ENCODE measurements around the gene KSR1.
A peak's percentile ranks its signal among the peaks of the same experiment; 100 is the strongest.
"Not testable (repeated sequence)": the region's sequence is repeated elsewhere in the genome, so short reads cannot be mapped to it uniquely, and the experiment has no call there.

The KSR1 gene

GRCh38 chr17:27455914-27456680, at the start of gene KSR1:
KSR1 (plus strand) TSS chr17:27456448; CDS start chr17:27456644, 196 bp downstream.
- in situ Hi-C loops (cut with HindIII; ENCODE audit: low pct_unique_long_range_greater_than_20kb, low sequenced_read_pairs): no loop called here
- peak; percentile 80 to 92 for DNase-seq (ENCODE audit: low read depth in 1 of 2, low spot score in 1 of 2)

GRCh38 chr17:27407916-27408864, 48.1 kb upstream of the KSR1 start:
- DNase-seq (ENCODE audit: low read depth in 1 of 2, low spot score in 1 of 2): peak in 1 of 2 experiments; percentile 12
- in situ Hi-C loops (cut with HindIII; ENCODE audit: low pct_unique_long_range_greater_than_20kb, low sequenced_read_pairs): no loop called here
- no peak for TF ChIP-seq JUND (IDR thresholded peaks at IDR 0.05; ENCODE audit: low read depth)

More at GRCh38 chr17:27455914-27456680, at the start of gene KSR1:
- no peak for TF ChIP-seq JUND (IDR thresholded peaks at IDR 0.05; ENCODE audit: low read depth)

- TF ChIP-seq JUND (IDR thresholded peaks at IDR 0.05; ENCODE audit: low read depth): no peak
- no peak for DNase-seq (ENCODE audit: low read depth in 1 of 2, low spot score in 1 of 2)
- in situ Hi-C loops (cut with HindIII; ENCODE audit: low pct_unique_long_range_greater_than_20kb, low sequenced_read_pairs): no loop called here
Measured at GRCh38 chr17:27408891-27409290, 47.4 kb upstream of the KSR1 start.

- DNase-seq (ENCODE audit: low read depth in 1 of 2, low spot score in 1 of 2); in situ Hi-C loops (cut with HindIII; ENCODE audit: low pct_unique_long_range_greater_than_20kb, low sequenced_read_pairs): not testable (repeated sequence)
Measured at GRCh38 chr17:27412158-27412557, 44.1 kb upstream of the KSR1 start.

- in situ Hi-C loops (cut with HindIII; ENCODE audit: low pct_unique_long_range_greater_than_20kb, low sequenced_read_pairs): no loop called here
- TF ChIP-seq JUND (IDR thresholded peaks at IDR 0.05; ENCODE audit: low read depth): no peak
- no peak for DNase-seq (ENCODE audit: low read depth in 1 of 2, low spot score in 1 of 2)
Measured at GRCh38 chr17:27413315-27413714, 42.9 kb upstream of the KSR1 start.

- DNase-seq (ENCODE audit: low read depth in 1 of 2, low spot score in 1 of 2): no peak
- in situ Hi-C loops (cut with HindIII; ENCODE audit: low pct_unique_long_range_greater_than_20kb, low sequenced_read_pairs): no loop called here
- TF ChIP-seq JUND (IDR thresholded peaks at IDR 0.05; ENCODE audit: low read depth): no peak
Measured at GRCh38 chr17:27413792-27414191, 42.5 kb upstream of the KSR1 start.

GRCh38 chr17:27414271-27414670, 42.0 kb upstream of the KSR1 start:
- TF ChIP-seq JUND (IDR thresholded peaks at IDR 0.05; ENCODE audit: low read depth): no peak
- DNase-seq (ENCODE audit: low read depth in 1 of 2, low spot score in 1 of 2): no peak
- in situ Hi-C loops (cut with HindIII; ENCODE audit: low pct_unique_long_range_greater_than_20kb, low sequenced_read_pairs): no loop called here

- no peak for TF ChIP-seq JUND (IDR thresholded peaks at IDR 0.05; ENCODE audit: low read depth)
Measured at GRCh38 chr17:27414694-27415093, 41.6 kb upstream of the KSR1 start.

GRCh38 chr17:27415120-27415795, 41.0 kb upstream of the KSR1 start:
- no peak for TF ChIP-seq JUND (IDR thresholded peaks at IDR 0.05; ENCODE audit: low read depth)
- in situ Hi-C loops (cut with HindIII; ENCODE audit: low pct_unique_long_range_greater_than_20kb, low sequenced_read_pairs): no loop called here
- no peak for DNase-seq (ENCODE audit: low read depth in 1 of 2, low spot score in 1 of 2)

More at GRCh38 chr17:27414694-27415093, 41.6 kb upstream of the KSR1 start:
- in situ Hi-C loops (cut with HindIII; ENCODE audit: low pct_unique_long_range_greater_than_20kb, low sequenced_read_pairs): no loop called here
- DNase-seq (ENCODE audit: low read depth in 1 of 2, low spot score in 1 of 2): peak in 1 of 2 experiments; percentile 24

GRCh38 chr17:27417596-27418365, 38.5 kb upstream of the KSR1 start:
- in situ Hi-C loops (cut with HindIII; ENCODE audit: low pct_unique_long_range_greater_than_20kb, low sequenced_read_pairs): no loop called here

GRCh38 chr17:27418366-27418615, 38.0 kb upstream of the KSR1 start:
- no peak for DNase-seq (ENCODE audit: low read depth in 1 of 2, low spot score in 1 of 2)
- in situ Hi-C loops (cut with HindIII; ENCODE audit: low pct_unique_long_range_greater_than_20kb, low sequenced_read_pairs): no loop called here
- TF ChIP-seq JUND (IDR thresholded peaks at IDR 0.05; ENCODE audit: low read depth): no peak

More at GRCh38 chr17:27417596-27418365, 38.5 kb upstream of the KSR1 start:
- no peak for TF ChIP-seq JUND (IDR thresholded peaks at IDR 0.05; ENCODE audit: low read depth)
- DNase-seq (ENCODE audit: low read depth in 1 of 2, low spot score in 1 of 2): no peak

GRCh38 chr17:27419156-27419555, 37.1 kb upstream of the KSR1 start:
- no peak for DNase-seq (ENCODE audit: low read depth in 1 of 2, low spot score in 1 of 2)
- TF ChIP-seq JUND (IDR thresholded peaks at IDR 0.05; ENCODE audit: low read depth): no peak
- in situ Hi-C loops (cut with HindIII; ENCODE audit: low pct_unique_long_range_greater_than_20kb, low sequenced_read_pairs): no loop called here

All from T47D (cell line).